Dendritic cell treated with granulocyte-macrophage colony-stimulating factor and Interleukin-4, amounts not matched to agents 40 ng/mL and 50 ng/mL, for 4 days (primary cell): ENCODE data around the gene PCDHGA4.
A peak's percentile ranks its signal among the peaks of the same experiment; 100 is the strongest.
"Not testable (repeated sequence)": the region's sequence is repeated elsewhere in the genome, so short reads cannot be mapped to it uniquely, and the experiment has no call there.

ENCODE experiments used
- H3K27ac Mint-ChIP-seq: one replicate; pipeline ENCODE4 v1.8.0; 2022; ENCODE audit warnings: mild to moderate bottlenecking, mixed read lengths
- H3K27me3 Mint-ChIP-seq: one replicate; pipeline ENCODE4 v1.8.0; 2022; ENCODE audit warnings: mild to moderate bottlenecking, mixed read lengths
- H3K36me3 Mint-ChIP-seq: one replicate; pipeline ENCODE4 v1.8.0; 2022; ENCODE audit warnings: low read depth, mixed read lengths
- H3K4me1 Mint-ChIP-seq: one replicate; pipeline ENCODE4 v1.8.0; 2022; ENCODE audit warnings: low read depth, mixed read lengths
- H3K4me3 Mint-ChIP-seq: one replicate; pipeline ENCODE4 v1.8.0; 2022; ENCODE audit warnings: mild to moderate bottlenecking, moderate library complexity, mixed read lengths
- H3K9me3 Mint-ChIP-seq: one replicate; pipeline ENCODE4 v1.8.0; 2022; ENCODE audit warnings: mixed read lengths
- intact Hi-C: fragments of 100-400 bp; cut with micrococcal nuclease; formaldehyde crosslinking; loops from one replicate; pipeline ENCODE4 v1.15.0; 2022

Gene PCDHGA4

DNA sequence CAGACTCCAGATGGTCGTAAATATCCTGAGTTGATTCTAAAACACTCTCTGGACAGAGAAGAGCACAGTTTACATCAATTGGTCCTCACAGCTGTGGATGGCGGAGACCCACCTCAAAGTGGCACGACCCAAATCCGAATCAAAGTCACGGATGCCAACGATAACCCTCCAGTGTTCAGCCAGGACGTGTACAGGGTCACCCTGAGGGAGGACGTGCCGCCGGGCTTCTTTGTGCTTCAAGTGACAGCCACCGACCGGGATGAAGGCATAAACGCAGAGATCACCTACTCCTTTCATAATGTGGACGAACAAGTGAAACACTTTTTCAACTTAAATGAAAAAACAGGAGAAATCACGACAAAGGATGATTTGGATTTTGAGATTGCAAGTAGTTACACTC is 5.9 kb downstream of the PCDHGA4 start:
- Mint-ChIP-seq H3K4me1 (no peaks in the 10 kb centered on the region), H3K27ac (no peak overlapping the region), H3K36me3 (peaks cover 6% of the 10 kb centered on the region), H3K4me3 (no peak overlapping the region), H3K9me3 (peaks cover 70% of the 10 kb centered on the region), H3K27me3 (peaks cover 81% of the 10 kb centered on the region)
- intact Hi-C loops: no loop called here

- intact Hi-C loops: no loop called here
- Mint-ChIP-seq H3K27ac (no peak overlapping the region), H3K4me3 (no peak overlapping the region), H3K9me3 (peaks cover 67% of the 10 kb centered on the region), H3K27me3 (peaks cover 79% of the 10 kb centered on the region), H3K4me1 (no peaks in the 10 kb centered on the region), H3K36me3 (peaks cover 6% of the 10 kb centered on the region)
Measured at GRCh38 chr5:141362719-141363118, 7.9 kb downstream of the PCDHGA4 start.

- Mint-ChIP-seq H3K9me3 (peaks cover 67% of the 10 kb centered on the region), H3K4me3 (no peak within 1 kb of the TSS)
Measured at GRCh38 chr5:141363952-141364660, 9.3 kb downstream of the PCDHGA4 start, which contains the start of gene PCDHGA5. Gene PCDHGA5 (plus strand): TSS chr5:141364162. CDS start chr5:141364331, 169 bp downstream.

GRCh38 chr5:141366016-141366896 is 11.4 kb downstream of the PCDHGA4 start:
- H3K36me3 Mint-ChIP-seq: peaks cover 6% of the 10 kb centered on the region
- peaks cover 76% of the 10 kb centered on the region for H3K27me3 Mint-ChIP-seq
- peaks cover 63% of the 10 kb centered on the region for H3K9me3 Mint-ChIP-seq
- H3K4me1 Mint-ChIP-seq: peaks cover 10% of the 10 kb centered on the region
- no peak overlapping the region for H3K4me3 Mint-ChIP-seq
- intact Hi-C loops: no loop called here
- no peak overlapping the region for H3K27ac Mint-ChIP-seq

More at GRCh38 chr5:141363952-141364660, 9.3 kb downstream of the PCDHGA4 start, which contains the start of gene PCDHGA5:
- Mint-ChIP-seq H3K4me1 (no peaks in the 10 kb centered on the region), H3K36me3 (peaks cover 6% of the 10 kb centered on the region), H3K27ac (no peak within 1 kb of the TSS), H3K27me3 (peaks cover 76% of the 10 kb centered on the region)
- intact Hi-C loops: no loop called here

- Mint-ChIP-seq H3K9me3 (peaks cover 65% of the 10 kb centered on the region), H3K36me3 (no peaks in the 10 kb centered on the region), H3K27me3 (peaks cover 71% of the 10 kb centered on the region), H3K4me3 (peak within 1 kb of the TSS; percentile 75), H3K4me1 (peaks cover 10% of the 10 kb centered on the region), H3K27ac (peak within 1 kb of the TSS; percentile 54)
- intact Hi-C loops: no loop called here
Measured at GRCh38 chr5:141369994-141370848, 15.4 kb downstream of the PCDHGA4 start, which contains the start of gene PCDHGB3. Gene PCDHGB3 (plus strand): TSS chr5:141370242. CDS start chr5:141370395, 153 bp downstream.

DNA sequence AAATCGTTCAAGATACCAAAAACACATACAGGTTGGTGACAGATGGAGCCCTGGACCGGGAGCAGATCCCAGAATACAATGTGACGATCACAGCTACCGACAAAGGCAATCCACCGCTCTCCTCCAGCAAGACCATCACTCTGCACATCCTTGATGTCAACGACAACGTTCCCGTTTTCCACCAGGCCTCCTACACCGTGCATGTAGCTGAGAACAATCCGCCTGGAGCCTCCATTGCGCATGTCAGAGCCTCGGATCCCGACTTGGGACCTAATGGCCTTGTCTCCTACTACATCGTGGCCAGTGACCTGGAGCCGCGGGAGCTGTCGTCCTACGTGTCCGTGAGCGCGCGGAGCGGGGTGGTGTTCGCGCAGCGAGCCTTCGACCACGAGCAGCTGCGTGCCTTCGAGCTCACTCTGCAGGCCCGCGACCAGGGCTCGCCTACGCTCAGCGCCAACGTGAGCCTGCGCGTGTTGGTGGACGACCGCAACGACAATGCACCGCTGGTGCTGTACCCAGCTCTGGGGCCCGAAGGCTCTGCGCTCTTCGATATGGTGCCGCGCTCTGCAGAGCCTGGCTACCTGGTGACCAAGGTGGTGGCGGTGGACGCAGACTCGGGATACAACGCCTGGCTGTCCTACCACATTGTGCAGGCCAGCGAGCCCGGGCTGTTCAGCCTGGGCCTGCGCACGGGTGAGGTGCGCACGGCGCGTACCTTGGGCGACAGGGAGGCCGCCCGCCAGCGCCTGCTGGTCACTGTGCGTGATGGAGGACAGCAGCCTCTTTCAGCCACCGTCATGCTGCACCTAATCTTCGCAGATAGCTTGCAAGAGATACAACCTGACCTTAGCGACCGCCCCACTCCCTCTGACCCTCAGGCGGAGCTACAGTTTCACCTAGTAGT is 17.0 kb downstream of the PCDHGA4 start:
- intact Hi-C loops: no loop called here
- Mint-ChIP-seq H3K9me3 (peaks cover 66% of the 10 kb centered on the region), H3K36me3 (peaks cover 5% of the 10 kb centered on the region), H3K4me3 (no peak overlapping the region), H3K27me3 (peaks cover 71% of the 10 kb centered on the region), H3K27ac (no peak overlapping the region), H3K4me1 (peaks cover 10% of the 10 kb centered on the region)

DNA sequence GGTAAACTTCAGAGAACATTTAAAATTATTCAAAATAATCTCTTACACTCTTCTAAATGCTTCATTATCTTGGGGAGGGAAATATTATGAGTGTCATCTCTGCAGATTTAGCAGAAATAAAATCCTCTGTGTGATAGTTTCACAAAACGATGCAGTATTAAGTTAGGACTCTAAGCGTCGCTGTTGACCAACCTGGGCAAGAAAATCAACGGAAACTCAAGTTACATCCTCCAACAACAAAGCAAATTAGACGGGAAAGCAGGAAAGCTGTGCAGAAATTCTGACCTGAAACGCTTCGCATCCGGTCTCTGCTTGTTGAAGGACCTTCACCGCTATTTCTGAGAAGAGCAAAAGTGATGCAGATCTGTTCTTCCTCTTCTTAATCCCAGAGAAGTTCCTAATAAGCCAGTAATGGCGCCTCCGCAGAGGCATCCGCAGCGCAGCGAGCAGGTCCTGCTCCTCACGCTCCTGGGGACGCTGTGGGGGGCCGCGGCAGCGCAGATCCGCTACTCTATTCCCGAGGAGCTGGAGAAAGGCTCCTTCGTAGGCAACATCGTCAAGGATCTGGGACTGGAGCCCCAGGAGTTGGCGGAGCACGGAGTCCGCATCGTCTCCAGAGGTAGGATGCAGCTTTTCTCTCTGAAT is 19.0 kb downstream of the PCDHGA4 start, which contains the start of gene PCDHGA6:
TSS of gene PCDHGA6 (plus strand) at position 219 of the 645 bp plus-strand sequence. CDS start at position 412, 193 bp downstream.
- Mint-ChIP-seq H3K27me3 (peaks cover 70% of the 10 kb centered on the region), H3K4me1 (peaks cover 10% of the 10 kb centered on the region), H3K27ac (no peak within 1 kb of the TSS), H3K4me3 (no peak within 1 kb of the TSS), H3K36me3 (peaks cover 5% of the 10 kb centered on the region), H3K9me3 (peaks cover 73% of the 10 kb centered on the region)
- intact Hi-C loops: no loop called here

GRCh38 chr5:141374627-141375026 is 19.8 kb downstream of the PCDHGA4 start:
- intact Hi-C loops: no loop called here
- Mint-ChIP-seq H3K4me1 (peaks cover 10% of the 10 kb centered on the region), H3K27me3 (peaks cover 66% of the 10 kb centered on the region)

DNA sequence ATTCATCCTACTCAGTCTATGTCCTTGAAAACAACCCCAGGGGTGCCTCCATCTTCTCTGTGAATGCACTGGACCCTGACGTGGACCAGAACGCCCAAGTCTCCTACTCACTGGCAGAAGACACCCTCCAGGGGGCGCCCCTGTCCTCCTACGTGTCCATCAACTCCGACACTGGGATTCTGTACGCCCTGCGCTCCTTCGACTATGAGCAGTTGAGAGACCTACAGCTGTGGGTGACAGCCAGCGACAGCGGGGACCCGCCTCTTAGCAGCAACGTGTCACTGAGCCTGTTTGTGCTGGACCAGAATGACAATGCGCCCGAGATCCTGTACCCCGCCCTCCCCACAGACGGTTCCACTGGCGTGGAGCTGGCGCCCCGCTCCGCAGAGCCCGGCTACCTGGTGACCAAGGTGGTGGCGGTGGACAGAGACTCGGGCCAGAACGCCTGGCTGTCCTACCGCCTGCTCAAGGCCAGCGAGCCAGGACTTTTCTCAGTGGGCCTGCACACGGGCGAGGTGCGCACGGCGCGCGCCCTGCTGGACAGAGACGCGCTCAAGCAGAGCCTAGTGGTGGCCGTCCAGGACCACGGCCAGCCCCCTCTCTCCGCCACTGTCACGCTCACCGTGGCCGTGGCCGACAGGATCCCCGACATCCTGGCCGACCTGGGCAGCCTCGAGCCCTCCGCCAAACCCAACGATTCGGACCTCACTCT is 20.8 kb downstream of the PCDHGA4 start:
- Mint-ChIP-seq H3K27me3 (peaks cover 63% of the 10 kb centered on the region), H3K9me3 (peaks cover 66% of the 10 kb centered on the region)
- H3K4me3 Mint-ChIP-seq, H3K27ac Mint-ChIP-seq, H3K4me1 Mint-ChIP-seq, intact Hi-C loops, H3K36me3 Mint-ChIP-seq: not testable (repeated sequence)

More at GRCh38 chr5:141374627-141375026, 19.8 kb downstream of the PCDHGA4 start:
- Mint-ChIP-seq H3K36me3 (peaks cover 5% of the 10 kb centered on the region), H3K9me3 (peaks cover 73% of the 10 kb centered on the region), H3K27ac (no peak overlapping the region), H3K4me3 (no peak overlapping the region)

DNA sequence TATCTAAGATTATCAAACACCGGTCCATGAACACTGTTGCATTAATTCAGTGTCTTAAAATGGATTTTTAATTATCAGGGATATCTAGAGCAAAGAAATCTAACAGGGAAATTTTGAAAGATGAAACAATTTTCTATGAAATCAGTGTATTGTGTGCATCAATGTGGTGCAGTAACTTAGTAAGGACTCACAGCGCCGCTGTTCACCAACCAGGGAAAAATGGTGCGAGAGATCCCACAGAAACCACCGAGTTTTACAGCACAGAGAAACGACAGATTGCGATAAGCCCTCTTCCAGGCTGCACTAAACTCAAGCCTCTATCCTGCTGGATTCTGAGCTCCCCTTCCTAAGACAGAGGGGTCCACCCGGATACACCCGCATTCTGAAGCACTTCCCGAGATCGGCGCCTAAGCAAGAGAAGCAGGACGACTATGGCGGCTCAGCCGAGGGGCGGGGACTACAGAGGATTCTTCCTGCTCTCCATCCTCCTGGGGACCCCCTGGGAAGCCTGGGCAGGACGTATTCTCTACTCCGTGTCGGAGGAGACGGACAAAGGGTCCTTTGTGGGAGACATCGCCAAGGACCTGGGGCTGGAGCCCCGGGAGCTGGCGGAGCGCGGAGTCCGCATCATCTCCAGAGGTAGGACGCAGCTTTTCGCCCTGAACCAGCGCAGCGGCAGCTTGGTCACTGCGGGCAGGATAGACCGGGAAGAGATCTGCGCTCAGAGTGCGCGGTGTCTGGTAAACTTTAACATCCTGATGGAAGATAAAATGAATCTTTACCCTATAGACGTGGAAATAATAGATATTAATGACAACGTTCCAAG is 27.9 kb downstream of the PCDHGA4 start, which contains the start of gene PCDHGA7:
TSS of gene PCDHGA7 (plus strand) at position 274 of the 826 bp plus-strand sequence. CDS start at position 432, 158 bp downstream.
- Mint-ChIP-seq H3K27ac (no peak within 1 kb of the TSS), H3K36me3 (no peaks in the 10 kb centered on the region), H3K4me3 (peak within 1 kb of the TSS; percentile 71), H3K9me3 (peaks cover 22% of the 10 kb centered on the region), H3K27me3 (peaks cover 62% of the 10 kb centered on the region), H3K4me1 (no peaks in the 10 kb centered on the region)
- intact Hi-C loops: no loop called here

DNA sequence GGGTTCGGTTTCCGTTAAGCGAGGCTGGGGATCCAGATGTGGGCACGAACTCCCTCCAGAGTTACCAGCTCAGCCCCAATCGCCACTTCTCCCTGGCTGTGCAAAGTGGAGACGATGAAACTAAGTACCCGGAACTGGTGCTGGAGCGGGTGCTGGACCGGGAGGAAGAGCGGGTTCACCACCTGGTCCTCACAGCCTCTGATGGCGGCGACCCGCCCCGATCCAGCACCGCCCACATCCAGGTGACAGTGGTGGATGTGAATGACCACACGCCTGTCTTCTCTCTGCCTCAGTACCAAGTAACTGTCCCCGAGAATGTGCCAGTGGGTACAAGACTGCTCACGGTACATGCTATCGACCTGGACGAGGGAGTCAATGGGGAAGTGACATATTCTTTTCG is 28.5 kb downstream of the PCDHGA4 start:
- intact Hi-C loops: no loop called here
- Mint-ChIP-seq H3K27ac (no peak overlapping the region), H3K9me3 (peaks cover 25% of the 10 kb centered on the region), H3K4me3 (no peak overlapping the region), H3K36me3 (no peaks in the 10 kb centered on the region), H3K4me1 (no peaks in the 10 kb centered on the region), H3K27me3 (peaks cover 64% of the 10 kb centered on the region)
